ENCODE measurements around the gene IDH3A. TPM values are rescaled to one million over a fixed set of nuclear protein-coding genes. Genes with fewer than 3 reads are reported as not detected.

The IDH3A gene
- total and polyA plus RNA-seq, 10 donors, result 27.6 to 90.7 (median 70.1) TPM

- no peak for DNase-seq
- H3K27ac ChIP-seq, result no peak overlapping the region
Measured at GRCh38 chr15:78204351-78205309, 55.5 kb downstream of the IDH3A start.

GRCh38 chr15:78205337-78205736 lies 56.2 kb downstream of the IDH3A start:
- Histone ChIP-seq H3K36me3 (no peaks in the 10 kb centered on the region), H3K27me3 (replicated peaks in 1 of 7) (no peaks in the 10 kb centered on the region), H3K4me1 (no peaks in the 10 kb centered on the region), H3K4me3 (no peak overlapping the region), H3K27ac (no peak overlapping the region), H3K9me3 (no peaks in the 10 kb centered on the region)
- intact Hi-C loops (cut with DNase I; ENCODE audit: low total_unique reads), result no loop called here
- no peak for TF ChIP-seq POLR2A (IDR thresholded peaks at IDR 0.05)
- no peak for TF ChIP-seq POLR2AphosphoS5 (IDR thresholded peaks at IDR 0.05)
- TF ChIP-seq CTCF (IDR thresholded peaks at IDR 0.05 in 8 of 11, conservative IDR thresholded peaks at IDR 0.05 in 3 of 11), result no peak
- DNase-seq, result no peak
- 71 to 100% (median 86%) methylated on average over 1 of the region's 1 CpG for WGBS, 5 donors

More at GRCh38 chr15:78204351-78205309, 55.5 kb downstream of the IDH3A start:
- Histone ChIP-seq H3K36me3 (no peaks in the 10 kb centered on the region), H3K9me3 (no peaks in the 10 kb centered on the region), H3K4me1 (no peaks in the 10 kb centered on the region), H3K4me3 (no peak overlapping the region), H3K27me3 (replicated peaks in 1 of 7) (no peaks in the 10 kb centered on the region)
- intact Hi-C loops (cut with DNase I; ENCODE audit: low total_unique reads), result no loop called here
- WGBS, 5 donors, result 74 to 91% (median 83%) methylated on average over 12 to 17 of the region's 17 CpGs
- TF ChIP-seq CTCF (IDR thresholded peaks at IDR 0.05 in 8 of 11, conservative IDR thresholded peaks at IDR 0.05 in 3 of 11), result no peak
- TF ChIP-seq POLR2AphosphoS5 (IDR thresholded peaks at IDR 0.05), result no peak

GRCh38 chr15:78205856-78206255 lies 56.7 kb downstream of the IDH3A start:
- Histone ChIP-seq H3K4me1 (no peaks in the 10 kb centered on the region), H3K4me3 (no peak overlapping the region), H3K27ac (no peak overlapping the region), H3K9me3 (no peaks in the 10 kb centered on the region), H3K36me3 (no peaks in the 10 kb centered on the region), H3K27me3 (replicated peaks in 1 of 7) (no peaks in the 10 kb centered on the region)
- DNase-seq, result no peak
- TF ChIP-seq CTCF (IDR thresholded peaks at IDR 0.05 in 8 of 11, conservative IDR thresholded peaks at IDR 0.05 in 3 of 11) (no peak), POLR2AphosphoS5 (IDR thresholded peaks at IDR 0.05) (no peak), POLR2A (IDR thresholded peaks at IDR 0.05) (no peak)
- WGBS, 5 donors, result 87 to 96% (median 94%) methylated on average over 3 to 10 of the region's 10 CpGs
- intact Hi-C loops (cut with DNase I; ENCODE audit: low total_unique reads), result no loop called here

- no peak for DNase-seq
- Histone ChIP-seq H3K36me3 (no peaks in the 10 kb centered on the region), H3K9me3 (no peaks in the 10 kb centered on the region), H3K27ac (no peak overlapping the region), H3K4me3 (no peak overlapping the region), H3K27me3 (replicated peaks in 1 of 7) (no peaks in the 10 kb centered on the region), H3K4me1 (no peaks in the 10 kb centered on the region)
- 65 to 86% (median 76%) methylated on average over 12 of the region's 12 CpGs for WGBS, 5 donors
- intact Hi-C loops (cut with DNase I; ENCODE audit: low total_unique reads), result no loop called here
- TF ChIP-seq POLR2A (IDR thresholded peaks at IDR 0.05) (no peak), CTCF (IDR thresholded peaks at IDR 0.05 in 8 of 11, conservative IDR thresholded peaks at IDR 0.05 in 3 of 11) (no peak), POLR2AphosphoS5 (IDR thresholded peaks at IDR 0.05) (no peak)
Measured at GRCh38 chr15:78206326-78207109, 57.4 kb downstream of the IDH3A start.

All from spleen (tissue), 11 donors.